Inflammatory macrophage treated with lipopolysaccharide for 1 hour (primary cell): ENCODE results near the gene TIAM1.
A peak's percentile ranks its signal among the peaks of the same experiment; 100 is the strongest.

Source experiments
- DNase-seq, 2 donors: peaks; one replicate each; pipeline ENCODE4 v3.0.0-alpha.2; 2020 to 2022

The TIAM1 gene

GRCh38 chr21:31201144-31201543, 142.9 kb downstream of the TIAM1 start:
- peak in 1 of 2 donors; percentile 32 for DNase-seq

GRCh38 chr21:31198575-31198974, 145.5 kb downstream of the TIAM1 start:
- peak; percentile 85 to 92 for DNase-seq

DNA sequence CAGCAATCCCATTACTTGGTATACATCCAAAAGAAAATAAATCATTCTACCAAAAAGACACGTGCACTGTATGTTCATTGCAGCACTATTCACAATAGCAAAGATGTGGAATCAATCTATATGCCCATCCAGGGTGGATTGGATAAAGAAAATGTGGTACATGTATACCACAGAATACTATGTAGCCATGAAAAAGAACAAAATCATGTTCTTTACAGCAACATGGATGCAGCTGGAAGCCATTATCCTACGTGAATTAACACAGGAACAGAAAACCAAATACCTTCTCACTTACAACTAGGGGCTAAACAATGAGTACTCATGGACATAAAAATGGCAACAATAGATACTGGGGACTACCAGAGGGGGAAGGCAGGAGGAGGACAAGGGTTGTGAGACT, 147.3 kb downstream of the TIAM1 start:
- no peak for DNase-seq

GRCh38 chr21:31195334-31196015, 148.6 kb downstream of the TIAM1 start:
- DNase-seq: no peak

GRCh38 chr21:31194510-31195293, 149.4 kb downstream of the TIAM1 start:
- no peak for DNase-seq

GRCh38 chr21:31193761-31194160, 150.3 kb downstream of the TIAM1 start:
- DNase-seq: no peak

DNA sequence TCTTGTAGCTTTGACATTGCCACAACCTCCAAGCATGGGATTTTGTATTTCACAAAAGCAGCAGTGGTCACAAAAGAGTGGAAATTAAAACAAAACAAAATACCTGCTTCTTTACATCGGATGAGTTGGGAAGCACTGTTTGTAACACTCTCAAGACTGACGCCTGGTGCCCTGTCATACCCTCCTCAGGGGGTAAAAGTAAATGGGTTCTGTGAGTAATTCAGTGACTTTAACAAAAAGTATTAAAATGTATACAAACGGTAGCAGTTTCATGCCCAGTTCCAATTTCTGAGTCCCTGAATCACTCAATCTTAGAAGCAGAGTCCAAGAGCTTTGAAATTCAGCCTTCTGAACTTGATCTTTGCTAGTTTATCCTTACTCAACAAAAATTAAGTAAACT, 152.5 kb downstream of the TIAM1 start:
- DNase-seq: no peak

DNA sequence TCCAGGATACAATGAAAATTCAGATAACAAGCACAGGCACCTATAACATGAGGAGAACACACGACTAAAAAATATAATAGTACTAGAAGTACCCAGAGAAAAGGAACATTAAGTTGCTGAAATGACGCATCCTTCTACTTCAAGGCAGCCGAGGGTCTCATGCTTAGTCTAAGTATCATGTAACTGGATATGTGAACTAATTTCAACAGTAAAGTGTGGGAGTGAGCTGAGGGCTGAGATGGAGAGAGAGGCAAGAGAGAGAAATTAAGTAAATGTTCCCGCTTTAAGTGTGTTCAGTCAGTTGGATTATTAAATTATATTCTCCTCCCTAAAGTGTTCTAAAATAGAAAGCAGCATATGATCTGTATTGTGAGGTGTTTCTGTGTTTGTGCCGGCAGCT, 153.5 kb downstream of the TIAM1 start:
- no peak for DNase-seq

DNA sequence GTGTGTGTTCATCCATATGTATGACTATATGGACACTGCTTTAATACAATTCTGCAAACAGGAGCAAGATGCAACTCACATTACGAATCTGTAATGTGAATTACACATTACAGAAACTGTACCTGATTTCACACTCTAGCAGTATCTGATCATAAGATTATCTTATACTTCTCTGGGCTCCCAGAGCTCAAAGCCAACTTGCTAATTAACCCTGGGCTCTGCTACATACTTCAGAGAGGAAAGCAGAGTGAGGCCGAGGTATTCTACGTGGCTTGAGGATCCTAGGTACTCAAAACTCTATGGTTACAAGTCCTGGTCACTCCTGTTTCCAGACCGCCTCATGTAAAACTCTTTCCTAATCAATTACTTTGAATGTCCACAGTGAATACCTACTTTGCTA, 156.6 kb downstream of the TIAM1 start:
- DNase-seq: no peak

GRCh38 chr21:31186916-31187315, 157.1 kb downstream of the TIAM1 start:
- DNase-seq: no peak

GRCh38 chr21:31185663-31186062, 158.4 kb downstream of the TIAM1 start:
- no peak for DNase-seq

DNA sequence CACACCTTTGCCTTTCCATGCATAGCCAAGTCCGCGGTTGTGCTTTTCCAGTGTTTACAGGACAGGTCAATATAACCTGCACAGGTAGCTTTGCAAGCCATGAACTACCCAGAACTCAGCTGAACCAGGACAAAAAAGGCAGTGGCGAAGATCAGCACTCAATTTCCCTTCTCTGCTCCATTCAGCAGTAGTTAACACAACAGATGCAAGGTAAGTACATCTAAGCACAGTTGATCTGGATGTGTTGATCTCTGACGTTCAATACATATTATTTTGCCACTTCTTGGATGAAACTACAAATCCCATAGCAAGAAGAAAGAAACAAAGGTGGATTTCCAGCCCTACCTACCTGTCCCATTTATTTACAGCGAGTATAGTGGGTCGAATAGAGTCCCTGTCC, 159.2 kb downstream of the TIAM1 start:
- DNase-seq: no peak

DNA sequence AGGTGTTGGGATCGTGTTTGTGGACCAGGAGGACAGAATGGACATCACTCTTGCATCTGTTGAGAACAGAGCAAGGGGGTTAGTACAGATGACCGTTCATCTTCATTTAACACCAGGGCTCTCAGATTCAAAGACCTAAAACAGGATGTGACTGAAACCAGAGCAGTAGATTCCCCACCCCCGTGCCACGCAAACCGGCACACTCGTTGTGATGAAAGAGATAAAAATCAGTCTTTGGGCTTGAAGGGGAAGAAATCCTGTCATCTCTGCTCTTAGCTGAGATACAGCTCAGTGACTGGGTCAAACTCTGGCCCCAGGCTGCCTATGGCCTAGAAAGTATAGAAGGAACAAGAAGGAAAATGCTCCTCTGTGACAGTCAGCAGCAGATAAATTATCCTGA, 159.6 kb downstream of the TIAM1 start:
- DNase-seq: peak; percentile 21 to 72

DNA sequence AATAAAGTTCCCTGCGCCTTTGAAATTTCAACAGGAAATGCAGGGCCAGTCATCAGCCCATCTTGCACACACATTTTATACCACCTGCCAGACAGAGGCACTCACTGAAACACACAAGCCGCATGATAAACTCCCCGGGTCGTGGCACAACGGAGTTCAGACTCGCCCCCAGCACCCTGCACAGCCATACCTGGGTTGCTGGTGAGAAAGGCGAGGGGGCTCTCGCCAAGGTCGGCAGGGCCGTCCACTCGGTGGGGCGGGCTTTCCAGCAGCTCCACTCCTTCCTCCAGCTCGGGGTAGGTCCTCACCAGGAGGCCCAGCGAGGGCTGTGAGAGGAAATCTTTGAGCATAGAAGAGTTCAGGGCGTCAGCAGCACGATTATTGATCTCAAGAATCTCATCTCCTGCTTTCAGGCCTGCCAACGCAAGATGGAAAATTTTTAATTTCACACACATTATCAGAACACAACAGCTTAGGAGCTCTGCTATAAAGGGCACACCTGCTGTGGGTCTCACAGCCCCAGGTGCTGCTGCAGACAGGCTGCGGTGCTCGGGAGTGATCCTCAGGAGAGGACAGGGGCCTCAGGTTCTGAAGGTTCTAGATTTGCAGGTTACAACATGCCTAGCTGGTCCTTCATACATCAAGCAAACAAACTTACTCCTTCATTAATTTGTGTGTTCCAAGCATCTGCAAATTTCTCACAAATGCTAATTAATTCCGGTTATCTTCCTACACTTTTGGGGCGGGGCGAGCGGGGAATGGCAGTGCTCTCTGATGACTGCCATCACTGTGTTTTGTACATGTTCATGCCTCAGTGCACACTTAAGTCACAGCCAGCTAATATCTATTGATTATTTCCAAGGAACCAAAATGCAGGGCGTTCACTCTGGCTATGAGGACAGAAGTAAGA, 161.6 kb downstream of the TIAM1 start:
- DNase-seq: no peak

GRCh38 chr21:31181082-31181750, 162.8 kb downstream of the TIAM1 start:
- DNase-seq: no peak

DNA sequence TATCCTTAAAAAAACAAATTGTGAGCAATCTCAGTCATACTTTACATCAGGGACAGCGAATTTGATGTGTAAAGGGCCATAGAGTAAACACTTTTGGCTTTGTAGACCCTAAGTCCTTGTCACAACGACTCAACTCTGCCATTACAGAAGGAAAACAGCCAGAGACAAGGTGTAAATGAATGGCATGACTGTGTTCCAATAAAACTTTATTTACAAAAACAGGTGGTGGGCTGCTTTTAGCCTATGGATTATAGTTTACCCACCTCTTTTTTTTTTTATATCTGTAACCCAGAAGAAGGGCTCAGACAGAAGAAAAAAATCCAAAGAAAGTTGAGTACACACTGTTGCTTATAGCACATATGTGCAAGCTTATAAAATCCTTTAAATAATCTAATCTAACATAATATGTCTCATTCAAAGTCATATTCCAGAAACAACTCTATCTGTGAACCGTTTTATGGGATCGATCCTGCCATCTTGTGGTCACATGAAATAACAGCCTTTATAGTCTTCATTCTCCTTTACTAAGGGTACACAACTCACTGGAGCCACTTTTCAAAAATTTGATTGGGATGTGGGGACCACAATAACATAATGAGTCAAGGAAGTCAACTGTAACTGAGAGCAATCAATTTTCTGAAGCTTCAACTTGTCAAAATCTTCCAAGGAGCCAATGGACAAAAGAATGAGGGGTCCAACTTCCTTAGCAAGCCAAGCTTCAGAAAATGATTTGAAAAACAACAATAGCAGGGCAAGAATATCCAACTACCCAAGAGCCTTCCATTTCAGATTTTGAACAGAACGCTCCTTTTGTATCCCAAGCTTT, 163.6 kb downstream of the TIAM1 start:
- peak in 1 of 2 donors; percentile 60 for DNase-seq

DNA sequence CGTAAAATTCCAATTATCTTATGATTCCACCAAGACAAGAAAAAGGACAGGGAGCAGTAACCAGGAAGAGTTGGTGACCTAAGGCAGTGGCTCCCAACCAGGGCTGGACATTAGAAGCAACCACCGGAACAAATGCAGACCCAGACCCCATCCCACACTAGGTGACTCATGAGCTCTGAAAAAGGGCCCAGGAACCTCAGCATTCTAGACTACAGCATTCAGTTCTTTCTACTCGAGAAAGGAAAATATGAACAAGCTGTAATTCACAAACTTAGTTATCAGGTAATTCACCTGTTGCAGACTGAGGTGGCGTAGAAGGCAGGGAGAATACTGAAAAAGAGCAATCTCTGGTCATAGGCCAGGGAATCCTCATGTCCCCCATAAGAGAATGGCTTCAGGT, 167.3 kb downstream of the TIAM1 start:
- DNase-seq: peak in 1 of 2 donors; percentile 18

GRCh38 chr21:31176080-31176551, 167.9 kb downstream of the TIAM1 start:
- peak; percentile 54 to 63 for DNase-seq

- peak; percentile 37 to 57 for DNase-seq
These were observed 170.0 kb downstream of the TIAM1 start for GRCh38 chr21:31173881-31174555.

DNA sequence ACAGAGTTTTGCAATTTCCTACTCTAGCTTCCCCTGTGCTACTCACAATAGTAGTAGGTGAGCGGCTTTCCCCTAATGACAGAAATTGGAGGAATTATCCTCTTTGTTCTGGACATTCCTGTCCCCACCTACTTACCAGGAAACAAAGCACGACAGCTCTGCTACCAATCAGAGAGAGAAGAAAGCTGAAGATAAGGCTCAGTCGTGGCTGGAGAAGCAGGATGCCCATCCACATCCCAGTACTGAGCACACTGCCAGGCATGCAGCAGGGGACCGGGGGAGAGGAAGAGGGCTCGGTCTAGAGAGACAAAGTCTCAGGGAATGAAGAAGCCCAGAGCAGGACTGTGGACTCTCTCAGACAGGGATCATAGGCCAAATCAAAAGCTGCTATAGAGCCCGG, 171.7 kb downstream of the TIAM1 start:
- DNase-seq: no peak
